Duodenal mucosa (tissue), 2 donors: Measurements from ENCODE around the gene MIB2.
A peak's percentile ranks its signal among the peaks of the same experiment; 100 is the strongest.
"Not testable (repeated sequence)": the region's sequence is repeated elsewhere in the genome, so short reads cannot be mapped to it uniquely, and the experiment has no call there.

Experiments
- H3K27ac ChIP-seq: one replicate; pipeline ENCODE4 v1.7.0; 2013; ENCODE audit warnings: low read depth, low read length
- H3K27me3 ChIP-seq, 2 donors: one replicate each; pipeline ENCODE4 v1.7.0; 2013; ENCODE audit warnings: low read length in 2 of 2, control low read depth in 1 of 2; ENCODE audit not compliant: insufficient read depth in 2 of 2, control insufficient read depth in 1 of 2
- H3K36me3 ChIP-seq, 2 donors: one replicate each; pipeline ENCODE4 v1.7.0; 2013; ENCODE audit warnings: low read length in 2 of 2, control low read depth in 1 of 2; ENCODE audit not compliant: insufficient read depth in 2 of 2, control insufficient read depth in 1 of 2
- H3K4me1 ChIP-seq, 2 donors: one replicate each; pipeline ENCODE4 v1.7.0; 2013; ENCODE audit warnings: low read length in 2 of 2, control low read depth in 1 of 2; ENCODE audit not compliant: insufficient read depth in 2 of 2, control insufficient read depth in 1 of 2
- H3K4me3 ChIP-seq, 2 donors: one replicate each; pipeline ENCODE4 v1.7.0; 2013; ENCODE audit warnings: low read length in 2 of 2, low read depth in 1 of 2
- H3K9ac ChIP-seq, 2 donors: one replicate each; pipeline ENCODE4 v1.7.0; 2013; ENCODE audit warnings: low read length in 2 of 2, low read depth in 1 of 2
- H3K9me3 ChIP-seq, 2 donors: one replicate each; pipeline ENCODE4 v1.7.0; 2013; ENCODE audit warnings: low read length in 2 of 2, control low read depth in 1 of 2; ENCODE audit not compliant: control insufficient read depth in 1 of 2

Gene MIB2

GRCh38 chr1:1647567-1648241 lies 32.4 kb downstream of the MIB2 start:
- H3K4me3 ChIP-seq, result not testable (repeated sequence)
- H3K36me3 ChIP-seq, result peaks cover 0 to 36% of the 10 kb centered on the region in 2 donors
- peak overlapping the region in 1 of 2 donors; percentile 2 for H3K9ac ChIP-seq

GRCh38 chr1:1648265-1648664 lies 33.0 kb downstream of the MIB2 start:
- not testable (repeated sequence) for H3K27me3 ChIP-seq, H3K4me3 ChIP-seq, H3K9me3 ChIP-seq
- Histone ChIP-seq H3K36me3 (peaks cover 0 to 39% of the 10 kb centered on the region in 2 donors), H3K9ac (peak overlapping the region in 1 of 2 donors; percentile 2), H3K27ac (peak overlapping the region; percentile 77), H3K4me1 (peaks cover 0 to 17% of the 10 kb centered on the region in 2 donors)

More at GRCh38 chr1:1647567-1648241, 32.4 kb downstream of the MIB2 start:
- not testable (repeated sequence) for H3K9me3 ChIP-seq, H3K27me3 ChIP-seq
- Histone ChIP-seq H3K4me1 (peaks cover 0 to 17% of the 10 kb centered on the region in 2 donors), H3K27ac (peak overlapping the region; percentile 77)

- H3K36me3 ChIP-seq, result peaks cover 5 to 26% of the 10 kb centered on the region in 2 donors
- not testable (repeated sequence) for H3K4me1 ChIP-seq
Observed at GRCh38 chr1:1658583-1659549, 43.6 kb downstream of the MIB2 start, which contains the start of gene CDK11B. Gene CDK11B, minus strand, starts transcription at chr1:1659004. Its CDS starts 1,519 bp downstream, at chr1:1657485.

GRCh38 chr1:1662392-1662791 lies 47.1 kb downstream of the MIB2 start:
- not testable (repeated sequence) for H3K9me3 ChIP-seq, H3K9ac ChIP-seq, H3K27ac ChIP-seq, H3K27me3 ChIP-seq, H3K4me1 ChIP-seq, H3K4me3 ChIP-seq
- peaks cover 7 to 16% of the 10 kb centered on the region in 2 donors for H3K36me3 ChIP-seq

More at GRCh38 chr1:1658583-1659549, 43.6 kb downstream of the MIB2 start, which contains the start of gene CDK11B:
- H3K9ac ChIP-seq, result peak within 1 kb of the TSS; percentile 68 to 74
- H3K27ac ChIP-seq, result peak within 1 kb of the TSS; percentile 100
- H3K9me3 ChIP-seq, H3K27me3 ChIP-seq: not testable (repeated sequence)
- H3K4me3 ChIP-seq, result peak within 1 kb of the TSS; percentile 72 to 76

GRCh38 chr1:1662830-1663560 lies 47.7 kb downstream of the MIB2 start:
- not testable (repeated sequence) for H3K9me3 ChIP-seq, H3K4me3 ChIP-seq, H3K27me3 ChIP-seq, H3K4me1 ChIP-seq, H3K27ac ChIP-seq, H3K9ac ChIP-seq
- peaks cover 7 to 19% of the 10 kb centered on the region in 2 donors for H3K36me3 ChIP-seq

GRCh38 chr1:1664318-1664717 lies 49.0 kb downstream of the MIB2 start:
- H3K27ac ChIP-seq, H3K9me3 ChIP-seq, H3K4me1 ChIP-seq, H3K4me3 ChIP-seq, H3K9ac ChIP-seq, H3K27me3 ChIP-seq: not testable (repeated sequence)
- H3K36me3 ChIP-seq, result peaks cover 7 to 24% of the 10 kb centered on the region in 2 donors

- H3K36me3 ChIP-seq, result peaks cover 7 to 32% of the 10 kb centered on the region in 2 donors
Observed at GRCh38 chr1:1664941-1665814, 49.9 kb downstream of the MIB2 start.

GRCh38 chr1:1665815-1666251 lies 50.5 kb downstream of the MIB2 start:
- no peak overlapping the region for H3K9ac ChIP-seq
- no peaks in the 10 kb centered on the region for H3K27me3 ChIP-seq
- H3K9me3 ChIP-seq, result no peaks in the 10 kb centered on the region
- no peak overlapping the region for H3K4me3 ChIP-seq
- no peaks in the 10 kb centered on the region for H3K4me1 ChIP-seq
- no peak overlapping the region for H3K27ac ChIP-seq
- H3K36me3 ChIP-seq, result peaks cover 7 to 35% of the 10 kb centered on the region in 2 donors

More at GRCh38 chr1:1664941-1665814, 49.9 kb downstream of the MIB2 start:
- no peak overlapping the region for H3K4me3 ChIP-seq
- H3K4me1 ChIP-seq, result no peaks in the 10 kb centered on the region
- H3K9ac ChIP-seq, result no peak overlapping the region
- H3K9me3 ChIP-seq, result no peaks in the 10 kb centered on the region
- H3K27ac ChIP-seq, result no peak overlapping the region
- H3K27me3 ChIP-seq, result no peaks in the 10 kb centered on the region

- no peak overlapping the region for H3K27ac ChIP-seq
- peaks cover 7 to 42% of the 10 kb centered on the region in 2 donors for H3K36me3 ChIP-seq
- H3K4me3 ChIP-seq, result no peak overlapping the region
- no peak overlapping the region for H3K9ac ChIP-seq
- no peaks in the 10 kb centered on the region for H3K4me1 ChIP-seq
- no peaks in the 10 kb centered on the region for H3K27me3 ChIP-seq
- no peaks in the 10 kb centered on the region for H3K9me3 ChIP-seq
Observed at GRCh38 chr1:1666526-1666925, 51.2 kb downstream of the MIB2 start.
